Activated CD8-positive, alpha-beta memory T cell treated with anti-CD3 and anti-CD28 coated beads for 36 hours (primary cell): Measurements from ENCODE around the gene NKD1. TPM values are rescaled to one million over a fixed set of nuclear protein-coding genes. Genes with fewer than 3 reads are reported as not detected.

Experiments used
- CTCF ChIA-PET: fragments of 350-600 bp; sonication (Branson Sonifier 250); formaldehyde crosslinking; loops from one replicate; lab custom pipeline; 2021; ENCODE audit warnings: antibody characterized with exemption; lab: Charles Lee
- POLR2A ChIA-PET: fragments of 350-600 bp; sonication (Branson Sonifier 250); formaldehyde crosslinking; loops from one replicate; lab custom pipeline; 2021; ENCODE audit warnings: antibody characterized with exemption; lab: Charles Lee
- total RNA-seq, 2 experiments: library from RNA; stranded (reverse); gene quantifications; one replicate each; pipeline ENCODE4 v1.2.3, GENCODE V29; 2021

Gene NKD1
- total RNA-seq, 2 experiments from 2014 or later, result 0.73 to 1.9 TPM

DNA sequence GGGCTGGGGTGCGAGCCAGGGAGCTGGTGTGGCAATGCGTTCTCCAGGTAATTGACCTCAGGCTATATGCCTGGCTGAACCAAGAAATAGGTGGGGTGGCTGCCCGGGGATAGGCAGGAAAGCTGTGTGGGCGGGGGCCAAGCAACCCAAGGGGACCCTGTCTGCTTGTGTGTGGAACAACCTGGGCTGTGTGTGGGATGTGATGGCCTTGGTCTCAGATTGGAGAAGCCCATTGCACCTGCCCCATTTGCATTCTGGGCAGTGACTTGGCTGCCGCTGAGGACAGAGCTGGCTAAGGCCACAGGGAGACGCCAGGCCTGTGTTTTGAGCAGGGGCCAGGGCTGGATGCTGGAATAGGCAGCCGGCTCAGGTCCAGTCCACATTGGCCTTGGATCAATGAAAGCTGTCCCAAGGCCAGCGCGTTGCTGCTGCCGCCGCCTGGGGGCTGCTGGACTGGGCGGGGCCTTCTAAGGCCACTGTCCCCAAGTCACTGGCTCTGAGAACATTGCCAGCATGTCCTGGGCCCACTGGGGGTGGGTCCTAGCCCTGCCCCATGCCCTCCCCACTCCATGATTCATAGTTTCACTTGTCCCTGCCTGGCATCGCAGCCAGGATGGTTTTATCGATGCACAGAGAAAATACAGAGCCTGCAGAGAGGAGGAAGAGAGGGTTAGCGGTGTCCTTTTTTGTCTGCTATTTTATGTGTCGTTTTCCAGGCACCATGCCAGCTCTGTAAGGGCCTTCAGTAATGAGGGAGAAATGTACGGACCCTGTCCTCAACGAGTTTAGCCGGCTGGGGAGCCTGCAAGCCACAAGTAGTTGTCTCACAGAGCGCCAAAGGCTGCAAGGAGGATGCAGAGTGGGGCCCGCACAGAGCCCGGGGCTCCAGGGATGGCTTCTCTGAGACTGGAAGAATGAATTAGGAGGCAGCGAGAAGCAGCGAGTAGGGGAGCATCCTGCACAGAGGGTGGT lies 43.9 kb downstream of the NKD1 start:
- POLR2A ChIA-PET, result no interaction called here

DNA sequence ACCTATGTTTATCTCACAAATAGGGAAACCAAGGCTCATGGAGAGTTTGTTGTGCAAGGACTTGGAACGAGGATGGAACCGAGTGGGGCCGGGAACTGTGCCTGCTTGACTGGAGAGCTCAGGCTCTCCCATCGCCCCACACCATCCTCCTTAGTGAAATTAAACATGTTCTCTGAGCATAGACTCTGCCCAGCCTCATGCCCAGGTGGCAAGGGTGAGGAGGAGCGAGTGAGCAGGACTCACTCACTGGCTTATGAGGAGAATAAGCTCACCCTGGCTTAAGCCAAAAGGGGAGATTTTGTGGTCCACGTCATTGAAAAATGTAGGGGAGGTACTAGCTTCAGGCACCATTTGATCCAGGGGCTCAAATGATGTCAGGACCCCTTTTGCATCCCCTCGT lies 44.8 kb downstream of the NKD1 start:
- ChIA-PET POLR2A (no interaction called here), CTCF (interaction anchor here (0.6 kb wide), 1 partner anchor 221 kb away, joined by 3 read pairs; no protein-coding TSS in a partner anchor)

More for the DNA sequence above, 43.9 kb downstream of the NKD1 start:
- CTCF ChIA-PET, result interaction anchor here (0.6 kb wide), 1 partner anchor 221 kb away, joined by 3 read pairs; no protein-coding TSS in a partner anchor

DNA sequence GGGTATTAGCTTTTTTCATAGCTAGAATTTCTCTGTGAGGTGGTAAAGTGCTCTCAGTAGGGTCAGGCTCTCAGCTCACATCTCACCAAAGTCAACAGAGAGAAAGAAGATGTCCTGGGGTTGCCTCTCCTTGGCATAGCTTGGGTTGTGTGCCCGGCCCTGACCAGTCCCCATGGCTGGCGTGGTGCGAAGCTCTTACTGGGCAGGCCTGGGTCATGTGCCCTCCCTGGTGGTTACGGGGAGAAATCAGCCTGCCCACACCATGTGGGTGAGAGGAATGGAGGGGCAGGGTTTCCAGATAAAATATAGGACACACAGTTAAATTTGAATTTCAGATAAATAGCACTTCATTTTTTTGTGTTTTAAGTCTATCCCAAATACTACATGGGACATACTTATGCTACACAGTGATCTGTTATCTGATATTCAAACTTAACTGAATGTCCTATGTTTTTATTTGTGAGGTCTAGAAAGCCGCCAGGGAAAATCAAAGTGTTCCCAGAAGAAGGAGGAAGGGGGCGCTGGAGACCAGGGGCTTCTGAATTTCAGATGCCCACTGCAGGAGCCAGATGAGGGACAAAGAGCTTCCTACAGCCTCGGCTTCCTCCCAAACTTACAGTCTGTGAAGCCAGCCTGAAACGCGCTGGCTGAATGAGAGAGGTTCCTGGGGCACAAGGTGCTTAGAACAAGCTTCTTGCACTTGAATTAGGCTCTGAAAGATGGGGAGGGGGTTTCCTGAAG lies 45.4 kb downstream of the NKD1 start:
- ChIA-PET POLR2A (no interaction called here), CTCF (no interaction called here)

DNA sequence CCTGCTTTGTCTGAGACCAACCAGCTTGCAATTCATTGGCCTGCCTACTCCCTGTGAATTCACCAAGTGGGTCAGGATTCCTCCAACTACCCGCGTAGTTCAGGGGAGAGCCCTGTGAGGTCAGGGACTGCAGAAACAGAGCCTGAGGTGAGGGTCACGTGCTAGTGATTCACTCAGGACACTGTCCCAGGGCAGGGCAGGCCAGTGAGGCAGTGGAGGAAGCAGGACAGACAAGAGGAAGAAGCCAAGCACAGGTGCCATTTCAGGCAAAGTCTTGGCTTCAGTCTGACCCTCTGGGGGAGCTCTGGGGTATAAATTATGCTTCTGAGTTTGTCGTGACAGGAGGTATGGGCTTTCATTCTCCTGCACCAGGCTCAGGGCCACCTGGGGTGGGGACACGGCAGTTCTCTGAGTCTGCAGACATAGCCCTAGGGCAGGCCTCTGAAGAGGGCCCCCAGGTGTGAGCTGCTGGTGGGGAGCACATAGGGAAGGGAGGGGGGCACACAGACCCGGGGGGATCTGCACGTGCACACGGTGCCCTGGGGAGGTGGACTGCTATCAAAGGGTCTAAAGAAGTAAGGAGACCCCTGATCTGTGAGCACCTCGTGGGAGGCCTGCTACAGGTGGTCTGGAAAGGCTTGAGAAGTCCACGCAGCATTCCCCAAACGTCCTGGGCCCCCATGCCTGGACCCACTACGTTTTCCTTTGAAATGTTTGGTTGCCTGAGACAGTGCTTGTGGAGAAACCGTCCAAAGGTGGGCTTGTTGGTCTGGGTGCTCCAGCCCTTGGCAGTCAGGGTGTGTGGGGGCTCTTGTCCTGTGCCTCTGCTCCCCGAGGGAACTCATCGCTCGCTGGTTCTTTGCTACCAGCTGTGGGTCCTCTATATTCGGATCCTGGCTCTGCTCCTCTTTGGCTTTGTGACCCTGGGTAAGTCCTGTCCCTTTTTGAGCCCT lies 46.4 kb downstream of the NKD1 start:
- POLR2A ChIA-PET, result no interaction called here
- CTCF ChIA-PET, result no interaction called here

DNA sequence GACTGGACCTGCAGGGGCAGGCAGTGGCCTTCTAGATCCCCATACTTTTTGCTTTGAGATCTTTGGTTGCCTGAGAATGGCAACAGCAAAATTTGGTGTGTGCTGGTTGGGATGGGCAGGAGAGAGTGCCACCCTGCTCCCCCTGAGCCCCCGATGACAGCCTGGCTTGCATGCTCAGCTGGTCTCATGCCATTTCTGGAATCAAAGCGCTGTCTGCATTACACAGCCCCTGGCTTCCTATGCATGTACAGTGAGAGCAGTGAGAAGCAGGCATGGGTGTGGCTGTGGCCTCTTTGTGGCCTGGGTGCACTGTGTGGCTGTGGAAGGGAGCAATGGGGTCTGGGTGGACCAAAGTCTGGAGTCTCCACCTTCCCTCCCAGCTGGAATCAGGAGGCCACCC lies 47.7 kb downstream of the NKD1 start:
- CTCF ChIA-PET, result no interaction called here
- POLR2A ChIA-PET, result no interaction called here

DNA sequence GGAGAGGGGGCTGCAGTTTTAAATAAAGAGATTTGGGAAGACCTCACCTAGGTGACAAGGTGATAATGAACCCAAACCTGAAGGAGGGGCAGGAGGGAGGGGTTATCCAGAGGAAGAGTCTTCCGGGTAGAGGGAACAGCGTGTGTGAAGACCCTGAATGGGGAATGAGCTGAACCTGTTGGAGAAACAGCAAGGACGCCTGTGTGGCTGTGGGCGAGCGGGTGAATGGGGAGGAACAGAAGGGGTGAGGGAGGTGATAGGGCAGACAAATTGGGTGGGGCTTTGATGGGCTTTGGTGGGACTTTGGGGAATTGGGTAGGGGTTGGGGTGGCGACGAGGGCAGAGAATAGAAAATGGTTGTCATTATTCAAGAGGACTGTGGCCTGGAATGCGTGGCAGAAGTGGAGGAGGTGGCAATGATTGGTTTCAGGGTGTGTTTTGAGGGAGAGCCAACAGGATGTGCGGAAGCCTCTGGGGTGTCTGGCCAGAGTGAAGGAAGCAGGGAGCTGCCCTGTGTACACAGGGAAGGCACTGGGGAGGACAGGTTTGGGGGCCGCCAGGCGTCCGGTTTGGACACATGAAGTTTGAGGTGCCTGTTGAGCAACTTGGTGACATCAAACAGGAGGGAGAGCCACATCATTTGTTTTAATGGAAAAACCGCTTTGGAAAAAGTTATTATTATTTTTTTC lies 48.7 kb downstream of the NKD1 start:
- CTCF ChIA-PET, result no interaction called here
- POLR2A ChIA-PET, result no interaction called here

DNA sequence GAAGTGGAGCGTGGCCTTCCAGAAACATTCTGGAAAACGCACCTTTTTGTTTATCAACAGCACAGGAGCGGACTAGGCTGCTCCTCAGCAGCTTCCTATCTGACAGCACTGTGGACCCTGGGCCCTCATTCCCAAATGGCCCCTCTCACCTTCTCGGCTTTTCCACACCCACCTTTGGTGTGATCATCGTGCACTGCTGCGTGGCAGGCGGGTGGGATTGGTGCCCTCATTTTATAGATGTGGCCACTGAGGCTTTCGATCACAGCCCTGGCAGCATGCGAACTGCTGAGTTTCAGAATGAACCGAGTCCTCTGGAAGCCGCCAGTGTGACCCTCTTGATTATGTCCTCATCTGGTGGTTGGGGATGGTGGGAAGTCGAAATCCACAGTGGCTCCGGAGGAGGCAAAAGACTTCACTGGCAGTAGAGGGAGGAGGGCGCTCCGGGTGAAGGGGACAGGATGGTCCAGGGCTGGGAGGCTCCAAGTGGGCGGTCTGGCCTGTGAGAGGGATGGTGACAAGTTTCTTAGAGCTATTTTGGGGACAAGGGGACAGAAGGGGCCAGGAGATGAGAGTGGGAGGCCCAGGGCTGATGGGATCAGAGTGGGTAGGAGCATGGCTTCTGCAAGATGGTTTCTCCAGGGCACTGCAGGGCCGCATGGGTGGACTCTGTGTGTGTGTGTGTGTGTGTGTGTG lies 49.5 kb downstream of the NKD1 start:
- CTCF ChIA-PET, result no interaction called here
- POLR2A ChIA-PET, result no interaction called here

DNA sequence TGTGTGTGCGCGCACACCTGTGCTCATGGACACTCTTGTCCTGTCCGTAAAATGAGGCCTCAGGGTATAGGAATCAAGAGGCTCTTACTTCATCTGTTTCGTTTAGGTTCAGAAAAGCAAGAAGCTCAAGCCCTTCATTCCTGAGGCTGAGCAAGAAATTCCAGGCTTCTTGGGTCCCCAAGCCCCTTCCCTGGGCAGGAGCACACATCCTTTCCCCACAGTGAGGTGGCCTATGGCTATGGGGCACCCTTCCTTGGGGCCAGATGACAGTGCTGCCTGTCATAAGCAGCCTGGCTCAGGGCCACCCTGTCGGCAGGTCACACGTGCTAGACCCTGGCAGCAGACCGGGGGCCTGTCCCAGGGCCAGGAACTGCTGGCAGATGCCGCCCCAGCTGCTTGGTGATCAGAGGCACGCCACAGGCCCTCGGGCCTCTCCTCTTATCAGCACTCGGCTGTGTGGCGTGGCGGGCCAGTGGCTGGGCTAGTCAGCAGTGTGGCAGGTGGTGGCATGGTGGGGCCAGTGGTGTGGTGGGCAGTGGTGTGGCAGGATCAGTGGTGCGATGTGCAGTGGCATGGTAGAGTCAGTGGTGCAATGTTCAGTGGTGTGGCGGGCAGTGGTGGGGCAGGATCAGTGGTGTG lies 50.2 kb downstream of the NKD1 start:
- ChIA-PET POLR2A (no interaction called here), CTCF (no interaction called here)

DNA sequence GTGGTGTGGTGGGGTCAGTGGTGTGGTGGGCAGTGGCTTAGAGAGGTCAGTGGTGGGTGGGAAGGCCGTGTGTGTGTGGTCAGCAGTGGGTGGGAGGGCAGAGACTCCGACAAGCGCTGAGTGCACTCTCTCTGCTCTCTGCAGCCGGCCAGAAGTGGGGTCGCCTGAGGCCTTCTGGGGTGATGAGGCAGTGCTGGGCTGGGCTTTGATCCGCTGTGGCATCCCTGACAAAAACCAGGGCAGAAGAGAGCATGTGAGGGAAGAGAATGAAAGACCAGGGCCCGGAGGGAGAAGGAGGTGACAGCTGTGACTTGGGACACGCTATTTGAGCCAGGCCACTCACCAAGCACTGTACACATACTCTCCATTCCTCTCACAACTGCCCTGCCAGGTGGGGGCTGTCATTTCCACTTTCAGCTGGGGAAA lies 50.8 kb downstream of the NKD1 start:
- ChIA-PET CTCF (no interaction called here), POLR2A (no interaction called here)

DNA sequence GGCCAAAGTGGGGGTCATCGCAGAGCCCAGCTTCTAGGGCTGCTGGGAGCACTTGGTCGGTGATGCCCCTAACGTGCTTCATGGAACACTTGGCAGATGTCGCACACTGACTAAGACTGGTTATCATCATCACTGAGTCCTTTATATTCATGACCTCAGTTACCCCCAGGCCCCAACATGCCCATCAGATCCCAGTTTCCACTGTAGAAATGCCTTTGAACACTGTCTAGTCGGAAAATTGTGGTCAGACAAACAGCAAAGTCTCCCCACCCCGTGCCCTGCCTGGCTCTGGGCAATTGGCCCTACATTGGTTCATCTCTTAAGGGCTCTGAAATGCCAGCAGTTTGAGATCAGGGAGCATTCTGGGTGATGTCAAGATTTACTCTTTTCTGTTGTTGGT lies 51.3 kb downstream of the NKD1 start:
- CTCF ChIA-PET, result no interaction called here
- POLR2A ChIA-PET, result no interaction called here

DNA sequence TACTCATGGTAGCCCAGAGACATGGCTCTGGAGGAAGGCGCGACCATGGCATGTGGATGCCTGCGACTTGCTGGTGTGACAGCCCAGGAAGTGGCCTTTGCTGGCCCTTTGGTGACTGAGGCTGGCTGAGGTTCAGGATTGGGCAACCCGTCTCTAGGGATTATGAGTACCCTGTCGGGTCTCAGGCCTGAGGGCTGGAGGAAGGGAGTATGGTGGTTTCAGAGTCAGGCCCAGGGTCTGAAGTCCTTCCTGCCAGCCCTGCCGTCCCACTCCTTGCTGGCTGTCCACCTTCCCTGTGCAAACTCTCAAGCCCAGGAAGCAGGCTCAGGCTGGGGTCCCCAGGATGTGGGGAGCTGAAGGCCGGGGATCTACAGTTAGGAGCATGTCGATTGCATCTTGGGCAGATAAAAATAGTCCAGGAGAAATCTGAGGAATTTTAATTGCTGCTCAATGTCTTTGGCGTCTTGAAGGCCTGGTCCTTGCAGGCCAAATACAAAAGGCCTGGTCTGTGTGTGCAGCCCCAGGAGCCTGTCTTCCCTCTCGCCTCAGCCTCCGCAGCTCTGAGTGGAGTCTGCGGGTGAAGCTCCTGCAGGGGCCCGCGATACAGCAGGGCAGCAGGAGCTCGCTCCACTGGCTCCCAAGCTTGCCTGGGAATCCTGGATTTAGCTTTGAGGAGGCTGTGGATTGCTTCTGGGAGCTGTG lies 52.5 kb downstream of the NKD1 start:
- POLR2A ChIA-PET, result no interaction called here
- CTCF ChIA-PET, result interaction anchor here (0.6 kb wide), 1 partner anchor 45 kb away, joined by 3 read pairs; no protein-coding TSS in a partner anchor

DNA sequence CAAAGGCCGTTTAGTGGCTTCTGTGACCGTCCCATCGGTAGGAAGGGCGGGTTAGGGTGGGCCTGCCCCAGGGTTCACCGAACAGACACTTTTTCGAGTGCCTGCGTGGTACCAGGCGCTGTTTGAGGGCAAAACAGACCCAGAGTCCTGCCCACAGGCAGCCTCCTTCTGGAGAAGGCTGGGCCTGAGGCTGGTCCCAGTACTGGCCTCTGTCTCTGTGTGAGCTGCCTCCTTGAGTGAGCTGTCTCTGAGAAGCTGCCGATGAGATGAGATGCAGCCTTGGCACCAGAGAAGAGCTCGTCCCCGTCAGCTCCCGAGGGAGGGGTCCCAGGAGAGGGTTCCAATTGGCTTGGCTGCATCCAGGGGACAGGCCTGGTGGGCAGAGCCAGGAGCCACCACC lies 53.1 kb downstream of the NKD1 start:
- CTCF ChIA-PET, result no interaction called here
- POLR2A ChIA-PET, result no interaction called here

DNA sequence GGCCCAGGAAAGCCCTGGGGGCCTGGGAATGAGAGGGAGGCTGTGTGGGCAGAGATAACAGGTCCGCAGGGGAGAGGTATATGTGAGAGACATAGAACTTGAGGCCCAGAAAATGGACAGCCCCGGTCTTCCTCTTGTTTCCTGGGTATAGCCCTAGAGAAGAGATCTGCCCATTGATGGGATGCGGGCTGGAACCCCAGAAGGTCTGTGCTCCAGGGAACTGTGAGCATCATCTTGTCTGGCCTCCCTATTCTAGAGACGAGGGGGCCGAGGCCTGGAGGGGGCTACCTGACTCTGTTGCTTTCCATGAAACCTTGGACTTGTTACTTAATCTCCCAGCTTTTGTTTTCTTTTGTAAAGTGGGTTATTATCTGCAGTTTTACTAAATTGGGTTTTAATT lies 53.9 kb downstream of the NKD1 start:
- ChIA-PET POLR2A (no interaction called here), CTCF (no interaction called here)

DNA sequence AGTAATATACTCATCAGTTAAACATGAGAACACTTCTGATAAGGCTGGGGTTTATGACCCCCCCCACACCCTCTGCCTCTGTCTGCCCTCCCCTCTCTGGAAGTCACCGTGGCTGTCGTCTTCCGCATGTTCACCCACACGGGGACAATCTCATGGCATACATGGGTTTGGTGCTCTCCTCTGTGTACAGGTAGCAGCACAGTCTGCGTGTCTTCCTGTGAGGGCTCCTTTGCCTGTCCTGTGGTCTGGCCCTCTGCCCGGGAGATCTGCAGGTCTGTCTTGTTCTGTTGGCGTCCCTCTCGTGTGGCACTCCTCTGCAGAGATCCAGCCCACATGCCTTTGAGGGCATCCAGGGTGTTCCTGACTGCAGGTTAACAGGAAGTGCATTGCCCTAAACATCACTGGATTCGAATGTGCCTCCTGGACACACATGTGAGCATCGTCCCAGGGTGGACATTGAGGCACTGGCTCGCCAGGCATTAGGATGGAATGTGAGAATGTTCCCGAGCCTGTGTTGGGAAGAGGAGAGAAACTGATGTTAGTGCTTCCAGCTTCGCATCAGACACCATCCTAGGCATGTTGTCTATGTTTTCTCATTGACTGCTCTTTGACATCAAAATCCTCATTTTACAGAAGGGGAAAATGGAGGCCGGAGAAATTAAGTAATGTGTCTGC lies 54.5 kb downstream of the NKD1 start:
- ChIA-PET POLR2A (no interaction called here), CTCF (interaction anchor here (0.8 to 1.3 kb wide), 2 partner anchors 13 to 26 kb away, joined by 3 to 4 read pairs; no protein-coding TSS in a partner anchor)

DNA sequence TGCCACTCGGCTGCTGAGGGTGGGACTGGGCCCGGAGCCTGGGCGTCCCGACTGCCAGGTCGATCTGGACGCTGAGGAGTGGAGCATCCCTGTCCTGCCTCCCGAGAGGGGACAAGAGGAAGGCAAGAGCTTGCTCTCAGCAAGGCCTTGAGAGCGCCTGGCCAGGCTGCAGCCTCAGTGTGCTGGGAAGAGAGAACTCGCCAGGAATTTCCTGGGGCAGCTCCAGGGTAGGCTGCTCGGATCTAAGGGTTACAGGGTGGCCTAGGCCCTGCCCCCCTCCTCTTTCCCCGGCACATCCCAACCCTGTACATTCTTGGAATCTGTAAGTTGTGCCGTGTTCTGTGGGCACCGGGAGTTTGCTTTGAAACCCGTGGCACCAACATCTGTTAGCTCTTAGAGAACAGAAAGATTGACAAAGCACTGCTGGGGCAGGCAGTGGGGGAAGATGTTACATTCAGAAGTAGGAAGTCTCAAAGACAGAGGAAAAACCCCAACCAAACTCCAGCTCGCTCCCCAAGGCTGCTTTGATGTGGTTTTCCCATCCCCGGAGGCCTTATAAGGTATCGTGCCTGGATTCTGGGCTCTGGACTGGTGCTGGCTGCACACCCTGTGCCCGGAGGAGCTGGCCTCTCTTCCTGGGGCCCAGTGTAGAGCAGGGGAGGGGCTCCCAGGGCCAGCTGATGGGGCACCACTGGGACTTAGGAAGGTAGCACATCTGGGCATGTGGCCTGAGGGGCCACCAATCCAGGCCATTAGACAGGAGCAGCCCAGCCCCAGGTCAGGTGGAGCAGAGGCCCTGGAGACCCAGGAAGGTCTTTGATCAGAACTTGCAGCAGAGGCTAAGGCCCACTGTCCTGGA lies 55.2 kb downstream of the NKD1 start:
- ChIA-PET CTCF (interaction anchor here (0.8 to 1.3 kb wide), 2 partner anchors 12 to 25 kb away, joined by 3 to 4 read pairs; no protein-coding TSS in a partner anchor), POLR2A (no interaction called here)

DNA sequence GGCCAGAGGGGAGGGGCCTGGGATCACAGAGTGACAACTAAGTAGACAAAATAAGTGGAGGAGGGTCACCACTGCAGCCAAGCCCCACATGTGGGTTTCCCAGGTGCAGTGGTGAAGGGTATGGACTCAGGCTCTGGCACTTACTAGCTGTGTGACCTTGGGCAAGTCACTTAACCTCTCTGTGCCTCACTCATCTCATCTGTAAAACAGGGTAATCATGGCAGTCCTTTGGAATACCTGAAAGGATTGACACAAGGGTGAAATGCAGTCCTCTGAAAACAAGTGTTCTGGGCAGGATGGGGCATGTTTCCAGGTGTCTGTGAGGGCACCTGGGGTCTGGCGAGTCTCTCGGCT lies 55.8 kb downstream of the NKD1 start:
- ChIA-PET POLR2A (no interaction called here), CTCF (no interaction called here)
